NCI-H2081 (cell line): ENCODE measurements around the gene DPYSL4.

Source experiments
- DNase-seq, 2 experiments: peaks; one replicate each; lab custom pipeline; 2025; lab: John Stamatoyannopoulos, UW

DPYSL4 gene

GRCh38 chr10:132178672-132179545 lies 7.8 kb upstream of the DPYSL4 start:
- DNase-seq = no peak

GRCh38 chr10:132179551-132180392 lies 7.0 kb upstream of the DPYSL4 start:
- no peak for DNase-seq

- no peak for DNase-seq
These were observed 6.0 kb upstream of the DPYSL4 start for GRCh38 chr10:132180736-132181135.

- DNase-seq = no peak
These were observed 4.9 kb upstream of the DPYSL4 start for GRCh38 chr10:132181691-132182425.

- DNase-seq = no peak
These were observed 4.2 kb upstream of the DPYSL4 start for GRCh38 chr10:132182591-132182990.

GRCh38 chr10:132183046-132183445 lies 3.7 kb upstream of the DPYSL4 start:
- DNase-seq = no peak

- no peak for DNase-seq
These were observed 1.7 kb upstream of the DPYSL4 start for GRCh38 chr10:132184816-132185593.

GRCh38 chr10:132185601-132186487 lies 904 bp upstream of the DPYSL4 start:
- peak in 1 of 2 experiments; percentile 31 for DNase-seq

- DNase-seq = no peak
These were observed 836 bp downstream of the DPYSL4 start for GRCh38 chr10:132187430-132188138.

- DNase-seq = no peak
These were observed 1.6 kb downstream of the DPYSL4 start for GRCh38 chr10:132188331-132188730.

- no peak for DNase-seq
These were observed 2.3 kb downstream of the DPYSL4 start for GRCh38 chr10:132189016-132189415.

- DNase-seq = no peak
These were observed 3.2 kb downstream of the DPYSL4 start for GRCh38 chr10:132189810-132190422.

- DNase-seq = no peak
These were observed 5.6 kb downstream of the DPYSL4 start for GRCh38 chr10:132192076-132192975.

- DNase-seq = no peak
These were observed 6.4 kb downstream of the DPYSL4 start for GRCh38 chr10:132192991-132193665.

GRCh38 chr10:132193907-132194552 lies 7.3 kb downstream of the DPYSL4 start:
- DNase-seq = no peak

- no peak for DNase-seq
These were observed 8.0 kb downstream of the DPYSL4 start for GRCh38 chr10:132194726-132195125.
